DMS79 (cell line): ENCODE results near the gene PRR18.
"Not testable (repeated sequence)": the region's sequence is repeated elsewhere in the genome, so short reads cannot be mapped to it uniquely, and the experiment has no call there.

Source experiments
- DNase-seq: peaks from one replicate; lab custom pipeline; 2025; lab: John Stamatoyannopoulos, UW

The PRR18 gene, protein sequence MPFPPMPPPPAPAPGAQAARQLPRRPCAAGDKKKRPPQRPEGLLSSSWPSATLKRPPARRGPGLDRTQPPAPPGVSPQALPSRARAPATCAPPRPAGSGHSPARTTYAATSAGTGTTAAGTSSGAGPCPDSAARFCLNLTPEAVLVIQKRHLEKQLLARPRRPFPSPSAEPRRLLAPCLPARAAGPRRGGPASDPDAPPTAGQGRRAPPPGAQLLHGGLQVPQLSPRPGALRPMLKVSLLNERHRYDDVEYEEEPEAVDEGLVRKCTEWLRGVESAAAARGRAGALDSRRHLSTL

GRCh38 chr6:166308033-166308768, at the start of gene PRR18:
TSS of gene PRR18 (minus strand) at chr6:166308392. CDS start at chr6:166308142, 250 bp downstream.
- no peak for DNase-seq

- DNase-seq, result no peak
Observed at GRCh38 chr6:166355552-166355951, 47.4 kb upstream of the PRR18 start.

DNA sequence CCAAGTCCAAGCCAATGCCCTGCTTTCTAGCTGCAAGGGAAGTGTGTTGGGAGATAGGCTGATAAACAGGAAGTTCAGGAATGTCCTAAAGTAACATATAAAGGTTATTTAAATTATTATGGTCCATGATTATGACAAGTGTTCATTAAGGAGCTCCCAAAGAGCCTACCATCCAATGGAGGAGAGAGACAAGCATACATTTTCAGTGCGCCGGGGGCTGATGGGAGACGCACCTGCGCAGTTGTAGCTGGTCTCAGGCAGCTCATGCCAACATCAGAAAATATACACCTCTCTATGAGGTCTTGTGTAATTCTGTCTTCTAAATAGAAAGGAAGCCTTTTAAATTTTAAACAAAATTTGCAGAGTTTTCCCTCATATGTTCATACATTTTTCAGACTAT, 46.8 kb upstream of the PRR18 start:
- no peak for DNase-seq

DNA sequence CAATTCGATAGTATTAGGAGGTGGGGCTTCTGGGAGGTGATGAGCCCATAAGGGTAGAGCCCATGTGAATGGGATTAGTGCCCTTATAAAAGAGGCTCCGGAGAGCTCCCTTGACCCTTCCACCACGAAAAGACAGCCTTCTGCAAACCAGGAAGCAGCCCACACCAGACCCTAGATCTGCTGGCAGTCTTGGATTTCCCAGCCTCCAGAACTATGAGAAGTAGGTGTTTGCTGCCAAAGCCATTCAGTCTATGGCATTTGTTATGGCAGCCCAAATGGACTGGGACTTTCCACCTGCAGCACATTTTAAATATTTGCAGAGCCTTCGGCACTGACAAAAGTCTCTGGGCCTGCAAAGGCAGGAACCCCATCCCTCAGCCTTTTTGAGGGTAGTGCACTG, 46.0 kb upstream of the PRR18 start:
- no peak for DNase-seq

- no peak for DNase-seq
Observed at GRCh38 chr6:166353507-166353906, 45.3 kb upstream of the PRR18 start.

- DNase-seq, result no peak
Observed at GRCh38 chr6:166352923-166353322, 44.7 kb upstream of the PRR18 start.

DNA sequence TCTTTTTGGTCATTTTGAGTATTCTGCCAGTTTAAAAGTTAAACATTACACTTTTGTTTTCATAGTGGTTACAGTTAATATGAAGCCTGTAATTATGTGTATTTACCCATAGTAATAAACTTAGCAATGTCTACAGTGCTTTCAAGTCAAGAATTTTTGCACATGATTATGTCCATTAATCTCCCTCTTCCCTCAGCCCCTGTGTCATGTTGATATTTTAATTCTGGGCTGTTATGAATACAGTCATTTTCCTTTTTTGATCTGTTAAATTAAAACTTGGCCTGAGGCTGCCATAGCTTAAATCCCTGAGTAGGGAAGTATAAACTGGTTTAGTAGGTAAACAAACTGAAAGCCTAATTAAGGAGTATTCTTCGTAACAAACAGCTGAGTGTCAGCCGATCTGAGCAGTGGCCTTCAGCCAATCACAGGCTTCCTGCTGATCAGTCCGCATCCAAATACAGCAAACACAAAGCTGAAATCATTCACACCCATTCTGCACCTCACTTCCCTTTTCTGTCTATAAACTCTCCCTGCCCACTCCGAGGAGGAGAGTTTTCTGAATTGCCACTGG, 43.6 kb upstream of the PRR18 start:
- DNase-seq, result no peak

DNA sequence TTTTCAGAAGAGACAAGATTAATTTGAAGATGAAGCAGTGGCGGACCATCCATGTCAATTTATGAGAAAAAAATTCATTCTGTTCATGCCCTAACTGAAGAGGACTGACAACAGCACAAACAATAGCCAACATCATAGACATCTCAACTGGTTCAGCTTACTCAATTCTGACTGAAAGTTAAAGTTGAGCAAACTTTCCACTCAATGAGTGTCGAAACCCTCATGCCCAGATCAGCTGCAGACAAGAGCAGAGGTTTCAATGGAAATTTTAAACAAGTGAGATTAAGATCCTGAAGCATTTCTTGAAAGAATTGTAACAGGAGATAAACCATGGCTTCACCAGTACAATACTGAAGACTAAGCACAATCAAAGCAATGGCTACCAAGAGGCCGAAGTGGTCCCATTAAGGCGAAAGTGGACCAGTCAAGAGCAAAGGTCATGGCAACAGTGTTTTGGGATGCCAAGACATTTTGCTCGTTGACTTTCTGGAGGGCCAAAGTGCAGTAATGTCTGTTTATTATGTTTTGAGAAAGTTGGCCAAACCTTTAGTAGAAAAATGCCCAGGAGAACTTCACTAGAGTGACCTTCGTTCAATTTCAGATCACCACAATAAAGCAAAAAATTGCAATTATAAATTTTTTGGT, 40.2 kb upstream of the PRR18 start:
- no peak for DNase-seq

GRCh38 chr6:166346965-166347364, 38.8 kb upstream of the PRR18 start:
- no peak for DNase-seq

DNA sequence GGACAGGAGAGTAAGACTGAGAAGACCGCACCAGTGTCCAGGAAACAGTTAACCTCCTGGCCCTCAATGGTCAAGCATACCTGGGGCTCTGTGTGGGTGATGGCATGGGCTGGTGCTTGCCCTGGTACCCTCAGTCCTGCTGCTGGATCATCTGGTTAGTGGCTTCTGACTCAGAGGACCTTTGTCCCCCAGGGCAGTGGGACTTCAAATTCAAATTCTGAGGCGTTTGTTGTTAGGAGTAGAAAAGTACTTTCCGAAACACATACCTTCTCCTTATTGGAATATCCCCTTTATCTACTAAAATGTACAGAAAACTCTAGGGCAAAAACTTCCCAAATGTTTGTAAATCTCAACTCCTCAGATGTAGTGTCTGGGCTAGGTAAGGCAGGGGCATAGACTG, 38.3 kb upstream of the PRR18 start:
- DNase-seq, result no peak

DNA sequence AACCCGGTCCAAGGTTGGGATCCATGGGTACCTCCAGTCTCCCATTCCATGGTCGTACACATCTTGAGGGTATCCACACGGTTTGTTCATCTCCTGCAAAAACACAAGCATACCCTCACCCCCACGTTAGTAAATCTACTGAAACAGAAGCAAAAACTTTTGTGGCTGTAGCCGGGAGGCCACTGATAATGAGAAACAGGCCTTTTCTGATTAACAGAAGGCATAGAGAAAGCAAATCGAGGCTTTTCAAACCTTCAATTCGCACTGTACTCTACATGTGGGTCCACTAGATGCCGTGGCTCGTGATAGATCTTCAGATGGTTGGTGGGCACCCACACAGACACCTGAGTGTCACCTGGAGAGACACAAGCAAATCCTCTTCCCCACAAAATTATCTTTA, 37.5 kb upstream of the PRR18 start:
- DNase-seq, result not testable (repeated sequence)

DNA sequence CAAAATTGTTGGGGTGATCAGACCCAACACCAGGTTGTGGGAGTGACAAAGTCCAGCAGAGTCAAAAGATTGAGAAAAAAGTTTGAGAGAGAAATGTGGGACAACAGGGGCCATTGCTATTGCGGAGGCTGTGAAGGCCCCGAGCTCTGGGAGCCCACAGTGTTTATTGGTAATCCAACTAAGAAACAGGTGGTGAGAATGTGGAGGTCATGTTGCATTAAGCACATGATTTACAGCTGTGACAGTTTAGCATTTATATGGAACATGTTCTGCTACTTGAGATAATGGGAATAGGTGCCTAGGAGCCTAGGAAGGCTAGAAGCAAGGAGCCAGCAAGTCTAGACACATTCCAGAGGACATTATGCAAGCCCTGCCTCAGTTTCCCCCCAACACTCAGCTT, 36.7 kb upstream of the PRR18 start:
- DNase-seq, result not testable (repeated sequence)

GRCh38 chr6:166344240-166344639, 36.0 kb upstream of the PRR18 start:
- DNase-seq, result no peak

DNA sequence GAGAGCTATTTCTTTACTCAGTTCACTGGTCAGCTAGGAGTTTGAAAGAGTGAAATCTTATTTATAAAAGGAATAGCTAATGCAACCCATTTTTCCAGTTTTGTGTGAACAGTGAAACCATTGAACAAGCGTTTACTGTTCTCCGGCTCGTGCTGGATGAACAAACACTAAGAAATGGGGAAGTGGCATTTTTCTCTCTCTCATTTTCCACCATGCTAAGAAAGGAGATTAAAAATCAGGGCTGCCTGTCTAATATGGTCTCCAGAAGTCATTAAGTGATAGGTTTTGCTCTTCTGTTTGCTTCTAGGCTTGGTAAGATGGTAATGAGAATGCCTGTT, 34.9 kb upstream of the PRR18 start:
- DNase-seq, result no peak

- peak; percentile 61 for DNase-seq
Observed at GRCh38 chr6:166342349-166343149, 34.4 kb upstream of the PRR18 start, which contains the start of gene SFT2D1. TSS of gene SFT2D1 (minus strand) at chr6:166342545. CDS start at chr6:166342481, 64 bp downstream.

- no peak for DNase-seq
Observed at GRCh38 chr6:166341977-166342348, 33.8 kb upstream of the PRR18 start.

GRCh38 chr6:166341464-166341863, 33.3 kb upstream of the PRR18 start:
- DNase-seq, result no peak

DNA sequence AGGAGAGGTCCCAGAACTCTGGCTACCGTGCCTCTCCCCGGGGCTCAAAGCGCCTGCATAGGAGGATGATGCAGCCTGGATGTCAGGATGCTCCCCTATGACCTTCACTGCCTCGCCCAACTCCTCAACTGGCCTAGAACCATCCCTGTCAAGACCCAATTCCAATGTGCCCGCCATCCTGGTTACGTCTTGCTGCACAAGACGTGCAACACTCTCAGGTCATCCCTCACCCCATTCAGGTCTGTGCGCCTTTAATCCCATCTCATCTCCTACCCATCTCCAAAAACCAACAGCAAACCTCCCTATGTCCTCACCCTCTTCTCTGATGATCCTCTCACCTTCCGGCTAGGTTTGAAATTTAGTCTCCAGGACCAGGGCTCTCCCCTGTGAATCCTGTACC, 30.7 kb upstream of the PRR18 start:
- no peak for DNase-seq

DNA sequence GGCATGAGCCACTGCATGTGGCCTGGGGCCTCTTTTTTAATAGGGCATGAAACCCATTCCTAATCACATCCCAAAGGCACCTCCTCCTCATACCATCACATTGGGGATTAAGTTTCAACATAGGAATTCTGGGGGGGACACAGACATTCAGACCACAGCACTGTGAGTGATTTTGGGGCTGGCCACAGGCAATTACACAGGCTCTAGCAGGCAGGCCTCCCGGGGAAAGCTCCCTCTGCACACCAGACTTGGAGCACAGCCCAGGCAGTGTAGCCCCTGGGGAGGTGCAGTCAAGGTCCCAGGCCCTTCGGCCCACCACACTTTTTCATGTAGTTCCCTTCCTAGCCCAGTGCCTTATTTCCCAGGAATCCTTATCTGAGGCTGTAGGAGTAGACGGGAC, 28.7 kb upstream of the PRR18 start:
- DNase-seq, result no peak

- no peak for DNase-seq
Observed at GRCh38 chr6:166335378-166336302, 27.4 kb upstream of the PRR18 start.

DNA sequence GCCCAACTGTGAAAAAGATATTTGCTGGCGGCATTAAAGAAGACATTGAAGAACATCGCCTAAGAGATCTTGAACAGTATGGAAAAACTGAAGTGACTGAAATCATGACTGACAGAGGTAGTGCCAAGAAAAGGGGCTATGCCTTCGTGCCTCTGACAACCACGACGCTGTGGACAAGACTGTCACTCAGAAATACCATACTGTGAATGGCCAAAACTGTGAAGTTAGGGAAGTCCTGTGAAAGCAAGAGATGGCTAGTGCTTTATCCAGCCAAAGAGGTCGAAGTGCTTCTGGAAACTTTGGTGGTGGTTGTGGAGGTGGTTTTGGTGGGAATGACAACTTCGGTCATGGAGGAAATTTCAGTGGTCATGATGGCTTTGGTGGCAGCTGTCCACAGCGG, 26.7 kb upstream of the PRR18 start:
- DNase-seq, result no peak
